DLD1 (cell line): ENCODE data around the gene ABHD1.
"Not testable (repeated sequence)": the region's sequence is repeated elsewhere in the genome, so short reads cannot be mapped to it uniquely, and the experiment has no call there.

Experiments
- in situ Hi-C: cut with HindIII; loops from 2 replicates; pipeline ENCODE4 v1.10.0; 2017; ENCODE audit warnings: low sequenced_read_pairs

Gene ABHD1

GRCh38 chr2:27162151-27163121 is 38.8 kb downstream of the ABHD1 start:
- in situ Hi-C loops, result no loop called here

DNA sequence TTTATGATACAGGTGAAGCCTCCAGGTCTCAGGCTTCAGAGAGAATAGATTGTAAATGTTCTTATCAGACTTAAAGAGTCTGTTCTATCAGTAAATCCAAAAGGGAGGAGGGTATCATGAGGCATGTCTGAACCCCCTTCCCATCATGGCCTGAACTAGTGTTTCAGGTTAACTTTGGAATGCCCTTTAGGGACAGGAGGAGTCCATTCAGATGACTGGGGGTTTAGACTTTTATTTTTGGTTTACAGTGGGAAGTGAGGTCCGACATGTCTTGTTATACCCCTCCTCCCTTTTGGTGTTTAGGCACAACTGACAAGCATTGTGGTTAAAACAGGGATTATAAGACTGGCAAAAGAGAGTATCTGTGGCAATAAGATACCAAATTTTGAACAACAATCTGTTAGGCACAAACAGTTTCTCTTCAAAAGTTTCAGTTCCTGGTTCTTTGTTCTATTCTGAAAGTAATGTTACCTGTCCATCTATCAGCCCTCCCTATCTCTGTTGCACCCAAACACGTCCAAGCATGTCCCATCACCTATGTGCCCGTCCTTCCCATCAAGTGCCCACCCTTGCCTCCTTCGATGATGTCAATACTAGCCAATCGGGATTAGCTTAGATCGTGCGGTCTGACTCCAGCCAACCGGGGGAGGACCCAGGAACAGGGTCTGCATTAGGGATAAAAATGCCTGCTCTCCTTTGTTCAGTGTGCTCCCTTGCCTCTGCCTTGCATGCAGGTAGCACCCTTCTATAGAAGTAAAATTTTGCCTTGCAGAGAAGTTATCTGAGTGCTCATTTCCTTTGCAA is 41.5 kb downstream of the ABHD1 start:
- in situ Hi-C loops, result no loop called here

- in situ Hi-C loops, result no loop called here
Measured at GRCh38 chr2:27170581-27171337, 47.1 kb downstream of the ABHD1 start.

GRCh38 chr2:27171351-27171848 is 47.8 kb downstream of the ABHD1 start:
- in situ Hi-C loops, result no loop called here

GRCh38 chr2:27174638-27175037 is 51.0 kb downstream of the ABHD1 start:
- in situ Hi-C loops, result no loop called here

DNA sequence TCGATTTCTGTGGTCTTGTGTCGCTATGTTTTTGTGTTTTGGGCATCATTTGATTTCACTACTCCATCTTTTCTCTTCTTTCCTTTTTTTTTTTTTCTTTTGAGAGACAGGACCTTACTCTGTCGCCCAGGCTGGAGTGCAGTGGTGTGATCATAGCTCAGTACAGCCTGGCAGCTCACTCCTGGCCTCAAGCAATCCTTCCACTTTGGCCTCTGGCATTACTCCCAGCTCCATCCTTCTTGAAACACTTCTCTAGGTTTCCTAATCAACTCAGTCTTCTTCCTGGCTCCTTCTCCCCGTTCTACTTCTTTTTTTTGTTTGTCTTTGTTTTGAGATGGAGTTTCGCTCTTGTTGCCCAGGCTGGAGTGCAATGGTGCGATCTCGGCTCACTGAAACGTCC is 51.7 kb downstream of the ABHD1 start:
- in situ Hi-C loops, result no loop called here

GRCh38 chr2:27175781-27176180 is 52.2 kb downstream of the ABHD1 start:
- in situ Hi-C loops, result not testable (repeated sequence)

- in situ Hi-C loops, result no loop called here
Measured at GRCh38 chr2:27177441-27178351, 54.1 kb downstream of the ABHD1 start.

- in situ Hi-C loops, result no loop called here
Measured at GRCh38 chr2:27178469-27178868, 54.9 kb downstream of the ABHD1 start.

GRCh38 chr2:27179344-27180000 is 55.9 kb downstream of the ABHD1 start:
- in situ Hi-C loops, result no loop called here
